ENCODE results near the gene ZNF544. TPM values are rescaled to one million over a fixed set of nuclear protein-coding genes. Genes with fewer than 3 reads are reported as not detected.

The ZNF544 gene
- 48.0 TPM for polyA plus RNA-seq (2013, experiment 1 of 2)
- polyA plus RNA-seq (2013, experiment 2 of 2), result 51.8 TPM

DNA sequence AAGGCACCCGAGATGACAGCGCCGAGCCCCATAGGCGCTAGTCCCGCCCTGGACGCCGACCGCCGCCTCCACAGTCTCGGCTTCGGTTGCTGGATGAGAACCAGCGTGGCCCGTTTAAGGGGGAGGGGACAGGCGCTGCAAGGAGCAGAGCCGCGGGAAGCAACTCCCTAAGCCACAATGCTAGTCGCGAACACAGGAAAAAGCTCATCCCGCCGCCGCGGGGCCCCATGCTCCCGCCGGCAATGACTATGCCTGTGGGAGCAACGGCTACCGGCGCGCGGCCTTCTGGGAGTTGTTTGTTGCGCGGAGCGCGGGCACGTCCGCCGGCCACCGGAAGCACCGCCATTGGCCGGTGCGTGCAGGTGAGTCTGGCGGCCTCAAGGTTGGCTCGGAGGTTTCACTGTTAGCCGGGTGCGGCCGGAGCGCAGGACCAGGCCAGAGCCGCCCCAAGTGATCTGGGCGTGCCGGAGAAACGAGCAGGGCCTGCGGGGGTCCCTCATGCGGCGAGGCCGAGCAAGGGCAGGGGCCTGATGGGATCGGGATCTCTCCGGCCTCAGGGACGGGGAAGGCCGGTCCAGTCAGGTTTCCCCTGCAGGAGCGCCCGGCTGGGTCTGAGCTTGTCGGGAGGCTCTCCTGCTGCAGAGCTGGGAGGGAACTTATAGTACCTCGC lies at the start of gene ZNF544:
ZNF544 (plus strand) TSS at position 330 of the 670 bp plus-strand sequence. CDS start 15,110 bp downstream, outside the sequence.
- H4K5ac ChIP-seq (ENCODE audit: low read length), result peak within 1 kb of the TSS; percentile 12
- peak within 1 kb of the TSS; percentile 96 for H3K4me2 ChIP-seq (ENCODE audit: low read length)
- peaks cover 9% of the 10 kb centered on the region for H3K4me1 ChIP-seq (ENCODE audit: control insufficient read depth, low read depth, low read length)
- peaks cover 17% of the 10 kb centered on the region for H3K36me3 ChIP-seq (ENCODE audit: control insufficient read depth, insufficient read depth, low read length)
- peak within 1 kb of the TSS; percentile 92 for H3K4me3 ChIP-seq (ENCODE audit: low read length)
- DNase-seq, result peak; percentile 88
- peak within 1 kb of the TSS; percentile 88 for H3K27ac ChIP-seq (ENCODE audit: low read depth, low read length)
- peak within 1 kb of the TSS; percentile 81 for H4K8ac ChIP-seq (ENCODE audit: low read depth, low read length)
- WGBS (ENCODE audit: extremely low coverage, insufficient coverage, low lambda C conversion rate), result no CpG with 5 or more reads among the region's 62 CpGs
- peak within 1 kb of the TSS; percentile 43 for H2BK5ac ChIP-seq (ENCODE audit: low read length)
- H3K27me3 ChIP-seq (ENCODE audit: insufficient read depth, low read length, poor library complexity), result no peaks in the 10 kb centered on the region
- peaks cover 18% of the 10 kb centered on the region for H3K79me2 ChIP-seq (ENCODE audit: control insufficient read depth, insufficient read depth, low read length)
- H2BK15ac ChIP-seq (replicated peaks; ENCODE audit: low read depth), result no peak within 1 kb of the TSS
- H3K79me1 ChIP-seq (ENCODE audit: low read length), result peaks cover 20% of the 10 kb centered on the region
- H2AK5ac ChIP-seq (ENCODE audit: low read length), result peak within 1 kb of the TSS; percentile 14
- peak within 1 kb of the TSS; percentile 96 for H3K56ac ChIP-seq (ENCODE audit: low read length)
- H3K9ac ChIP-seq (ENCODE audit: low read length), result peak within 1 kb of the TSS; percentile 92
- H3K23ac ChIP-seq (ENCODE audit: low read length), result peak within 1 kb of the TSS; percentile 98
- peak within 1 kb of the TSS; percentile 85 for H3K18ac ChIP-seq (ENCODE audit: low read length)
- no peak within 1 kb of the TSS for H2BK120ac ChIP-seq (ENCODE audit: low read depth, low read length)
- peak within 1 kb of the TSS; percentile 94 for H3K4ac ChIP-seq (ENCODE audit: low read depth, low read length)

DNA sequence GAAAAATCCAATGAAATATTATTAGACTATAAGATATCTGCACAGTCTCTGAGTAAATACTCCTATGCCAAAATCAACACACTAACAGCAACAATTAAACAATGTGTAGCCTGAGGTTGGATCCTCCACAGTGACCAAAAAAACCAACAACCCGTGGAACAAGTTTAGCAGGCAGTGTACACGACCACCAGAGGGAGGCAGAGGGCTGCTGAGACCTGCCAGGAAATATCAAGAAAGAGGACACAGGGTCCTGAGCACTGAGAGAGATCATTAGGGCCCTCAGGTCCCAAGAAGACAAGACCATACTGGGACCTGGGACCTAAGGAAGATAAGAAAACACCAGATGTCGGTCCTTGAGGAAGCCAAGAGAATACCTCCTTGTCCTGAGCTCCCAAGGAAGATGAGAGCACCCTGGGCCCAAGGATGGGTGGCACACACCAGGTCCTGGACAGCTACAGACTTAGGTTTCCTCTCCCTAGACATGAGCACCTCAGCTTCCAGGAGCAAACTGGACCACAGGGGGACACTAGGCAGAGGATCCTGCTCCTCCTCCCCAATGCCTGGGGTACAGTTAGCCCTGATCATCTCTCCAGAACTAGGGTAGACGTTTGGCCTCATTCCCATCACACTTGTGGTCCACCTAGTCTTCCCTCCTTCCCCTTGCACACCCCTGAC lies 46.7 kb upstream of the ZNF544 start:
- no peak overlapping the region for H2BK15ac ChIP-seq (replicated peaks; ENCODE audit: low read depth)
- peaks cover 5% of the 10 kb centered on the region for H3K36me3 ChIP-seq (ENCODE audit: control insufficient read depth, insufficient read depth, low read length)
- H3K27ac ChIP-seq (ENCODE audit: low read depth, low read length), result no peak overlapping the region
- H3K4me1 ChIP-seq (ENCODE audit: control insufficient read depth, low read depth, low read length), result no peaks in the 10 kb centered on the region
- H3K18ac ChIP-seq (ENCODE audit: low read length), result no peak overlapping the region
- no peak overlapping the region for H3K23ac ChIP-seq (ENCODE audit: low read length)
- H3K79me2 ChIP-seq (ENCODE audit: control insufficient read depth, insufficient read depth, low read length), result peaks cover 8% of the 10 kb centered on the region
- H2BK5ac ChIP-seq (ENCODE audit: low read length), result no peak overlapping the region
- no peak overlapping the region for H4K5ac ChIP-seq (ENCODE audit: low read length)
- peak overlapping the region; percentile 1 for H3K4me2 ChIP-seq (ENCODE audit: low read length)
- H3K4me3 ChIP-seq (ENCODE audit: low read length), result peak overlapping the region; percentile 8
- peak; percentile 73 for DNase-seq
- peak overlapping the region; percentile 28 for H3K56ac ChIP-seq (ENCODE audit: low read length)
- H2AK5ac ChIP-seq (ENCODE audit: low read length), result no peak overlapping the region
- H3K27me3 ChIP-seq (ENCODE audit: insufficient read depth, low read length, poor library complexity), result no peaks in the 10 kb centered on the region
- H3K4ac ChIP-seq (ENCODE audit: low read depth, low read length), result no peak overlapping the region
- H4K8ac ChIP-seq (ENCODE audit: low read depth, low read length), result no peak overlapping the region
- no CpG with 5 or more reads among the region's 4 CpGs for WGBS (ENCODE audit: extremely low coverage, insufficient coverage, low lambda C conversion rate)
- H2BK120ac ChIP-seq (ENCODE audit: low read depth, low read length), result no peak overlapping the region
- H3K79me1 ChIP-seq (ENCODE audit: low read length), result peaks cover 17% of the 10 kb centered on the region
- no peak overlapping the region for H3K9ac ChIP-seq (ENCODE audit: low read length)

DNA sequence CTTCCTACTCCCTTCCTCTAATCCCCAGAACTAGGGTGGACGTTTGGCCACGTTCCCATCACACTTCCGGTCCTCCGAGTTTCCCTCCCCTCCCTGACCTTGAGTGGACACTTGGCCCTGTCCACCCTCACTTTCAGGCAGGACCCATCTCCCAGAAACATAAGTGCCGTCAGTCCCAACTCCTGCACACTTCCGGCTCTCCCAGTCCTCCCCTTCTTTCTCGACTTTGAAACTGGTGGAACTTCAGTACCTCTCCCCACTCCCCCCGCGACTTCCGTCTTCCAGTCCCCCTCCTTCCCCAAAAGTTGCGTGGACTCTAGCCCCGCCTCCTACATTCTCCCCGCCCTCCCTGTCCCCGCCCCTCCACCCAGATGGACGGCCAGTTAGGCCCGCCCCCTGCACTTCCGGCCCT lies 46.1 kb upstream of the ZNF544 start:
- no CpG with 5 or more reads among the region's 17 CpGs for WGBS (ENCODE audit: extremely low coverage, insufficient coverage, low lambda C conversion rate)
- H3K27me3 ChIP-seq (ENCODE audit: insufficient read depth, low read length, poor library complexity), result no peaks in the 10 kb centered on the region
- H3K27ac ChIP-seq (ENCODE audit: low read depth, low read length), result no peak overlapping the region
- H2BK120ac ChIP-seq (ENCODE audit: low read depth, low read length), result no peak overlapping the region
- H3K79me1 ChIP-seq (ENCODE audit: low read length), result peaks cover 17% of the 10 kb centered on the region
- DNase-seq, result no peak
- no peak overlapping the region for H3K18ac ChIP-seq (ENCODE audit: low read length)
- no peak overlapping the region for H3K23ac ChIP-seq (ENCODE audit: low read length)
- no peaks in the 10 kb centered on the region for H3K4me1 ChIP-seq (ENCODE audit: control insufficient read depth, low read depth, low read length)
- no peak overlapping the region for H3K9ac ChIP-seq (ENCODE audit: low read length)
- H4K5ac ChIP-seq (ENCODE audit: low read length), result no peak overlapping the region
- H3K56ac ChIP-seq (ENCODE audit: low read length), result peak overlapping the region; percentile 28
- no peak overlapping the region for H2BK5ac ChIP-seq (ENCODE audit: low read length)
- no peak overlapping the region for H2BK15ac ChIP-seq (replicated peaks; ENCODE audit: low read depth)
- H2AK5ac ChIP-seq (ENCODE audit: low read length), result no peak overlapping the region
- H3K79me2 ChIP-seq (ENCODE audit: control insufficient read depth, insufficient read depth, low read length), result peaks cover 8% of the 10 kb centered on the region
- peaks cover 8% of the 10 kb centered on the region for H3K36me3 ChIP-seq (ENCODE audit: control insufficient read depth, insufficient read depth, low read length)
- H3K4me3 ChIP-seq (ENCODE audit: low read length), result no peak overlapping the region
- no peak overlapping the region for H4K8ac ChIP-seq (ENCODE audit: low read depth, low read length)
- H3K4me2 ChIP-seq (ENCODE audit: low read length), result peak overlapping the region; percentile 1
- no peak overlapping the region for H3K4ac ChIP-seq (ENCODE audit: low read depth, low read length)

- Histone ChIP-seq H2BK5ac (ENCODE audit: low read length) (peak within 1 kb of the TSS; percentile 99), H4K8ac (ENCODE audit: low read depth, low read length) (peak within 1 kb of the TSS; percentile 88), H3K4me2 (ENCODE audit: low read length) (peak within 1 kb of the TSS; percentile 91), H2AK5ac (ENCODE audit: low read length) (peak within 1 kb of the TSS; percentile 10), H2BK15ac (replicated peaks; ENCODE audit: low read depth) (no peak within 1 kb of the TSS), H3K9ac (ENCODE audit: low read length) (peak within 1 kb of the TSS; percentile 98), H3K23ac (ENCODE audit: low read length) (peak within 1 kb of the TSS; percentile 98), H3K27me3 (ENCODE audit: insufficient read depth, low read length, poor library complexity) (no peaks in the 10 kb centered on the region), H3K56ac (ENCODE audit: low read length) (peak within 1 kb of the TSS; percentile 100), H3K27ac (ENCODE audit: low read depth, low read length) (peak within 1 kb of the TSS; percentile 88), H3K79me2 (ENCODE audit: control insufficient read depth, insufficient read depth, low read length) (peaks cover 8% of the 10 kb centered on the region), H3K18ac (ENCODE audit: low read length) (peak within 1 kb of the TSS; percentile 82), H3K4ac (ENCODE audit: low read depth, low read length) (peak within 1 kb of the TSS; percentile 75), H2BK120ac (ENCODE audit: low read depth, low read length) (no peak within 1 kb of the TSS), H3K36me3 (ENCODE audit: control insufficient read depth, insufficient read depth, low read length) (peaks cover 8% of the 10 kb centered on the region), H3K4me3 (ENCODE audit: low read length) (peak within 1 kb of the TSS; percentile 98), H3K4me1 (ENCODE audit: control insufficient read depth, low read depth, low read length) (no peaks in the 10 kb centered on the region), H4K5ac (ENCODE audit: low read length) (no peak within 1 kb of the TSS), H3K79me1 (ENCODE audit: low read length) (peaks cover 17% of the 10 kb centered on the region)
- DNase-seq, result peak; percentile 98
- no CpG with 5 or more reads among the region's 80 CpGs for WGBS (ENCODE audit: extremely low coverage, insufficient coverage, low lambda C conversion rate)
Measured at GRCh38 chr19:58182989-58183816, 45.5 kb upstream of the ZNF544 start, which contains the start of gene ZNF274. ZNF274 (plus strand) TSS chr19:58183061; CDS start chr19:58183966, 905 bp downstream.

DNA sequence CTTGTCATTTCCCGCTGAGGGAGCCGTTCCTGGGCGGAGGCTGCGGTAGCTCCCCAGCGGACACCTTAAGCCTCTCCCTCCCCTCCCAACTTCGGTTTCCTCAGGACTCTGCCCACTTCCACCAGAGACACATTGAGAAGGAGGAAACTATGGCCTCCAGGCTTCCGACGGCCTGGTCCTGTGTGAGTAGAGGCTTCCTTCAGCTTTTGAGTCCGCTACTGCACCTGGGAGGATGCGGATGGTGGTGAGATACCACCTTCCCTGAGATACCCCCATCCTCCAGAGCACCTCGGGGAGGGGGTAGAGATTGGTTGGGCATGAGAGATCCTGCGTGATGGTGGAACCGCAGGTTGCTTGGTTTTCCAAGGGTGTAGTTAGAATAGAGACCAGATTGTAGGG lies 44.9 kb upstream of the ZNF544 start:
- peaks cover 17% of the 10 kb centered on the region for H3K79me1 ChIP-seq (ENCODE audit: low read length)
- peak overlapping the region; percentile 88 for H3K56ac ChIP-seq (ENCODE audit: low read length)
- peak overlapping the region; percentile 82 for H3K4me2 ChIP-seq (ENCODE audit: low read length)
- peaks cover 8% of the 10 kb centered on the region for H3K36me3 ChIP-seq (ENCODE audit: control insufficient read depth, insufficient read depth, low read length)
- peak overlapping the region; percentile 89 for H3K9ac ChIP-seq (ENCODE audit: low read length)
- H3K27ac ChIP-seq (ENCODE audit: low read depth, low read length), result no peak overlapping the region
- no peak overlapping the region for H4K5ac ChIP-seq (ENCODE audit: low read length)
- H2BK120ac ChIP-seq (ENCODE audit: low read depth, low read length), result no peak overlapping the region
- H4K8ac ChIP-seq (ENCODE audit: low read depth, low read length), result peak overlapping the region; percentile 66
- DNase-seq, result no peak
- H2BK5ac ChIP-seq (ENCODE audit: low read length), result no peak overlapping the region
- H3K4me3 ChIP-seq (ENCODE audit: low read length), result peak overlapping the region; percentile 98
- H3K4ac ChIP-seq (ENCODE audit: low read depth, low read length), result peak overlapping the region; percentile 56
- no peaks in the 10 kb centered on the region for H3K4me1 ChIP-seq (ENCODE audit: control insufficient read depth, low read depth, low read length)
- H2BK15ac ChIP-seq (replicated peaks; ENCODE audit: low read depth), result no peak overlapping the region
- peak overlapping the region; percentile 65 for H3K18ac ChIP-seq (ENCODE audit: low read length)
- no peaks in the 10 kb centered on the region for H3K27me3 ChIP-seq (ENCODE audit: insufficient read depth, low read length, poor library complexity)
- H3K23ac ChIP-seq (ENCODE audit: low read length), result peak overlapping the region; percentile 98
- H3K79me2 ChIP-seq (ENCODE audit: control insufficient read depth, insufficient read depth, low read length), result peaks cover 8% of the 10 kb centered on the region
- H2AK5ac ChIP-seq (ENCODE audit: low read length), result peak overlapping the region; percentile 10
- WGBS (ENCODE audit: extremely low coverage, insufficient coverage, low lambda C conversion rate), result no CpG with 5 or more reads among the region's 13 CpGs

Measured in mesendoderm (in vitro differentiated cells).